SK-N-SH (cell line): ENCODE results near the gene CREB5. TPM values are rescaled to one million over a fixed set of nuclear protein-coding genes. Genes with fewer than 3 reads are reported as not detected.

Experiments used
- CTCF ChIA-PET: fragments of 300-600, 350-600 bp; formaldehyde crosslinking; extraction: SDS; loops from one replicate; lab custom pipeline; 2021; lab: Yijun Ruan, JAX
- POLR2A ChIA-PET: fragments of 350-600 bp; sonication (Branson Sonifier 250); formaldehyde crosslinking; extraction: SDS; loops from one replicate; lab custom pipeline; 2020; ENCODE audit warnings: antibody characterized with exemption, inconsistent platforms; lab: Yijun Ruan, JAX
- DNase-seq: peaks from one replicate; pipeline ENCODE4 v3.0.0; 2012
- H2AFZ ChIP-seq: fragments of 200-600 bp; sonication (generic); 2 replicates; pipeline ENCODE4 v1.8.1; 2016; ENCODE audit warnings: antibody characterized with exemption, mild to moderate bottlenecking, low read depth
- H3F3A ChIP-seq: fragments of 200-600 bp; sonication (generic); replicated peaks from 2 replicates; pipeline ENCODE3; 2016; ENCODE audit warnings: antibody characterized with exemption, mild to moderate bottlenecking; ENCODE audit not compliant: insufficient read depth
- H3K27ac ChIP-seq, 2 experiments: fragments of 200-500 bp in 1 of 2; fragments of 200-600 bp in 1 of 2; sonication (Bioruptor generic) in 1 of 2; sonication (generic), shearing (Covaris generic) in 1 of 2; 2 replicates each; pipeline versions ENCODE4 v1.5.1 to v1.6.1; 2014 to 2016; ENCODE audit warnings: low read depth in 2 of 2, inconsistent platforms in 1 of 2, low read length in 1 of 2, mild to moderate bottlenecking in 1 of 2, mixed read lengths in 1 of 2
- H3K27me3 ChIP-seq: fragments of 200-600 bp; sonication (generic), shearing (Covaris generic); 2 replicates; pipeline ENCODE4 v1.6.1; 2016; ENCODE audit warnings: mixed run types; ENCODE audit not compliant: insufficient read depth
- H3K36me3 ChIP-seq, 2 experiments: fragments of 200-500 bp in 1 of 2; fragments of 200-600 bp in 1 of 2; sonication (Bioruptor generic) in 1 of 2; sonication (generic) in 1 of 2; replicated peaks in 1 of 2; 2 replicates each; pipeline versions ENCODE3 to v1.5.1; 2014 to 2016; ENCODE audit warnings: low read length in 1 of 2, mild to moderate bottlenecking in 1 of 2; ENCODE audit not compliant: insufficient read depth in 2 of 2, control insufficient read depth in 1 of 2
- H3K4me1 ChIP-seq, 2 experiments: fragments of 200-500 bp in 1 of 2; fragments of 200-600 bp in 1 of 2; sonication (Bioruptor generic) in 1 of 2; sonication (generic), shearing (Covaris generic) in 1 of 2; 2 replicates each; pipeline versions ENCODE4 v1.5.1 to v1.6.1; 2014 to 2016; ENCODE audit warnings: low read depth in 1 of 2, low read length in 1 of 2, mixed run types in 1 of 2; ENCODE audit not compliant: insufficient read depth in 2 of 2, control insufficient read depth in 1 of 2
- H3K4me2 ChIP-seq: fragments of 200-600 bp; sonication (generic), shearing (Covaris generic); 2 replicates; pipeline ENCODE4 v1.6.1; 2017; ENCODE audit warnings: mixed run types
- H3K4me3 ChIP-seq, 2 experiments: fragments of 200-500 bp in 1 of 2; fragments of 200-600 bp in 1 of 2; sonication (Bioruptor generic) in 1 of 2; sonication (generic), shearing (Covaris generic) in 1 of 2; 2 replicates each; pipeline versions ENCODE4 v1.5.1 to v1.8.1; 2014 to 2016; ENCODE audit warnings: low read depth in 2 of 2, inconsistent platforms in 1 of 2, low read length in 1 of 2, mild to moderate bottlenecking in 1 of 2, mixed read lengths in 1 of 2, moderate library complexity in 1 of 2
- H3K79me2 ChIP-seq: fragments of 200-600 bp; sonication (generic); 2 replicates; pipeline ENCODE4 v1.8.1; 2017; ENCODE audit warnings: mild to moderate bottlenecking; ENCODE audit not compliant: insufficient read depth
- H3K9ac ChIP-seq: fragments of 200-600 bp; sonication (generic); 2 replicates; pipeline ENCODE4 v1.6.1; 2017; ENCODE audit warnings: mixed run types
- H3K9me2 ChIP-seq: fragments of 200-600 bp; sonication (generic); 2 replicates; pipeline ENCODE4 v1.6.1; 2017; ENCODE audit warnings: mixed run types
- H3K9me3 ChIP-seq: fragments of 200-600 bp; sonication (generic); 2 replicates; pipeline ENCODE4 v1.6.1; 2017; ENCODE audit warnings: mixed run types, mild to moderate bottlenecking, moderate library complexity
- H4K20me1 ChIP-seq: fragments of 200-600 bp; sonication (generic); 2 replicates; pipeline ENCODE4 v1.6.1; 2017; ENCODE audit warnings: mild to moderate bottlenecking, mixed run types; ENCODE audit not compliant: insufficient read depth
- EP300 ChIP-seq, 2 experiments: IDR thresholded peaks; 2 replicates each; pipeline versions ENCODE4 v1.4.0 to v1.6.1; 2012; ENCODE audit warnings: borderline replicate concordance in 1 of 2, low read depth in 1 of 2, low read length in 1 of 2
- MXI1 ChIP-seq: IDR thresholded peaks from 2 replicates; pipeline ENCODE4 v1.6.1; 2012; ENCODE audit warnings: mild to moderate bottlenecking, low read depth, low read length, improper control_type of control experiment
- REST ChIP-seq: IDR thresholded peaks from 2 replicates; pipeline ENCODE4 v1.6.1; 2012; ENCODE audit warnings: mild to moderate bottlenecking, low read depth, low read length, moderate library complexity
- TAF1 ChIP-seq: IDR thresholded peaks from 2 replicates; pipeline ENCODE4 v1.6.1; 2012; ENCODE audit warnings: low read depth, mild to moderate bottlenecking, low read length, moderate library complexity, borderline replicate concordance
- TCF12 ChIP-seq: IDR thresholded peaks from 2 replicates; pipeline ENCODE4 v1.4.0; 2012
- ZBTB33 ChIP-seq: IDR thresholded peaks from 2 replicates; pipeline ENCODE4 v1.4.0; 2012; ENCODE audit warnings: low read depth, borderline replicate concordance
- WGBS: methylation state at CpG from one replicate; pipeline ENCODE4 v1.1.6; 2017; ENCODE audit warnings: low lambda C conversion rate; 5-methylcytosine and 5-hydroxymethylcytosine counted together
- polyA plus RNA-seq, 3 experiments: library from polyadenylated mRNA; depleted of rRNA; stranded (reverse); fragments of >200 nt; gene quantifications; 2 replicates each; pipeline ENCODE4 v1.2.3, GENCODE V29; 2012

CREB5 gene
- polyA plus RNA-seq, 1 of the 3 experiments (the other 2 are of a cell fraction) = 19.3 TPM

- H3K27me3 ChIP-seq = no peaks in the 10 kb centered on the region
- no peak overlapping the region for H3K4me2 ChIP-seq
- H3F3A ChIP-seq = no peaks in the 10 kb centered on the region
- H3K36me3 ChIP-seq = no peaks in the 10 kb centered on the region
- no peak overlapping the region for H3K4me3 ChIP-seq
- peaks cover 3 to 8% of the 10 kb centered on the region in 2 experiments; a peak in 2 of 4 replicates for H3K4me1 ChIP-seq
- no peaks in the 10 kb centered on the region for H3K9me3 ChIP-seq
- ChIA-PET CTCF (interaction anchor here (0.9 to 9.3 kb wide), 7 partner anchors 41 to 330 kb away, joined by 3 to 68 read pairs (median 5); partner anchors contain the start of gene CREB5), POLR2A (no interaction called here)
- no peak overlapping the region for H2AFZ ChIP-seq
- no peak for DNase-seq
- WGBS = 70% methylated on average over 4 of the region's 4 CpGs
- H3K9ac ChIP-seq = no peak overlapping the region
- H4K20me1 ChIP-seq = no peaks in the 10 kb centered on the region
- no peaks in the 10 kb centered on the region for H3K79me2 ChIP-seq
- H3K27ac ChIP-seq = no peak overlapping the region
- TF ChIP-seq MXI1 = no peak
- TF ChIP-seq TAF1 = no peak
- H3K9me2 ChIP-seq = no peaks in the 10 kb centered on the region
Observed at GRCh38 chr7:28629216-28629842, 217.0 kb downstream of the CREB5 start.

- CTCF ChIA-PET = interaction anchor here (1.2 to 9.3 kb wide), 3 partner anchors 9 to 331 kb away, joined by 3 to 68 read pairs (median 3); no protein-coding TSS in a partner anchor
Observed at GRCh38 chr7:28630350-28630749, 218.0 kb downstream of the CREB5 start.

More at GRCh38 chr7:28630350-28630749, 218.0 kb downstream of the CREB5 start:
- H4K20me1 ChIP-seq = no peaks in the 10 kb centered on the region
- H2AFZ ChIP-seq = no peak overlapping the region
- H3K4me1 ChIP-seq = peaks cover 3 to 8% of the 10 kb centered on the region in 2 experiments; a peak in 2 of 4 replicates
- H3K4me2 ChIP-seq = no peak overlapping the region
- no peaks in the 10 kb centered on the region for H3F3A ChIP-seq
- POLR2A ChIA-PET = no interaction called here
- no peak for TF ChIP-seq REST
- peak; percentile 79 for TF ChIP-seq TCF12
- TF ChIP-seq ZBTB33 = no peak
- no peak for TF ChIP-seq EP300 (IDR thresholded peaks at IDR 0.05; ENCODE audit: borderline replicate concordance in 1 of 2, low read depth in 1 of 2, low read length in 1 of 2)
- 58% methylated on average over 3 of the region's 3 CpGs for WGBS
- H3K79me2 ChIP-seq = no peaks in the 10 kb centered on the region
- H3K4me3 ChIP-seq = no peak overlapping the region
- no peaks in the 10 kb centered on the region for H3K9me3 ChIP-seq
- no peak overlapping the region for H3K27ac ChIP-seq
- no peaks in the 10 kb centered on the region for H3K27me3 ChIP-seq
- no peak for DNase-seq
- no peaks in the 10 kb centered on the region for H3K36me3 ChIP-seq
- no peak overlapping the region for H3K9ac ChIP-seq
- H3K9me2 ChIP-seq = no peaks in the 10 kb centered on the region
